Chondrocyte (in vitro differentiated cells): ENCODE results near the gene BICC1. TPM values are rescaled to one million over a fixed set of nuclear protein-coding genes. Genes with fewer than 3 reads are reported as not detected.

Source experiments
- DNase-seq: peaks from one replicate; pipeline ENCODE4 v3.0.0; 2021; ENCODE audit warnings: mixed read lengths, low spot score
- H3K27ac Mint-ChIP-seq: one replicate; pipeline ENCODE4 v1.8.0; 2021; ENCODE audit warnings: mild to moderate bottlenecking, moderate library complexity, mixed read lengths; ENCODE audit not compliant: unreplicated experiment
- H3K27me3 Mint-ChIP-seq: 2 replicates; pipeline ENCODE4 v1.8.0; 2021; ENCODE audit warnings: low read depth, mixed read lengths
- H3K36me3 Mint-ChIP-seq: 2 replicates; pipeline ENCODE4 v1.8.0; 2021; ENCODE audit warnings: low read depth, mixed read lengths
- H3K4me1 Mint-ChIP-seq: 2 replicates; pipeline ENCODE4 v1.8.0; 2021; ENCODE audit warnings: low read depth, mild to moderate bottlenecking, mixed read lengths
- H3K4me3 Mint-ChIP-seq: one replicate; pipeline ENCODE4 v1.8.0; 2021; ENCODE audit warnings: mild to moderate bottlenecking, moderate library complexity, mixed read lengths; ENCODE audit not compliant: unreplicated experiment
- H3K9me3 Mint-ChIP-seq: 2 replicates; pipeline ENCODE4 v1.8.0; 2021; ENCODE audit warnings: low read depth, mixed read lengths
- CTCF ChIP-seq: fragments of 200-600 bp; sonication (generic); IDR thresholded peaks from 2 replicates; pipeline ENCODE4 v1.5.0; 2021; ENCODE audit warnings: antibody characterized with exemption, mild to moderate bottlenecking, moderate library complexity
- total RNA-seq: library from RNA; stranded (reverse); gene quantifications from 3 replicates; pipeline ENCODE4 v1.2.1, GENCODE V29; 2021

The BICC1 gene
- total RNA-seq, 1 donor from 2014 or later, result 32.4 TPM

- Mint-ChIP-seq H3K4me3 (no peak overlapping the region), H3K9me3 (no peaks in the 10 kb centered on the region), H3K27me3 (no peaks in the 10 kb centered on the region), H3K36me3 (peaks cover 4% of the 10 kb centered on the region), H3K4me1 (peaks cover 63% of the 10 kb centered on the region), H3K27ac (peak overlapping the region; percentile 82)
- DNase-seq, result no peak
- TF ChIP-seq CTCF, result no peak
Measured at GRCh38 chr10:58638388-58638787, 125.7 kb downstream of the BICC1 start.

DNA sequence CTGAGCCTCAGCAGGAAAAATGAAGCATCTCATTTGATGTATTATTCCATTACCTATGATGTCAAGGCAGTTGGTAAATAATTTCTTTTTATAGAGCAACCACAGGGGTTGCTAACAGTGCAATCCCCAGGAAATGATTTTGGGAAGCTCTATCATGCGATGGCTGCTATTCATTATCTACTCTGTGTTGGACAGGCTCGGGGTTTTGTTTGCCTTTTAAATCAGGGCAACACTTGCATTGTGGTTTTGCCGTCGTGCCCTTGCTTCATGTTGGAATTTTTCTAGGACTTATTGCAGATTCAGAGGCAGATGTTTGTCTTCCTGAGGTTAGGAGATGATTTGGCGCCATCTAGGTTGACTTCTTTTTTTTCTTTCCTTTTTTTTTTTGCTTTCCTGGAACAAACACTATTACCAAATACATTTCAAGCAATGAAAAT, 128.4 kb downstream of the BICC1 start:
- no peak overlapping the region for H3K4me3 Mint-ChIP-seq
- H3K27ac Mint-ChIP-seq, result peak overlapping the region; percentile 55
- DNase-seq, result no peak
- peaks cover 71% of the 10 kb centered on the region for H3K4me1 Mint-ChIP-seq
- no peaks in the 10 kb centered on the region for H3K9me3 Mint-ChIP-seq
- H3K36me3 Mint-ChIP-seq, result no peaks in the 10 kb centered on the region
- no peaks in the 10 kb centered on the region for H3K27me3 Mint-ChIP-seq
- TF ChIP-seq CTCF, result peak; percentile 77

DNA sequence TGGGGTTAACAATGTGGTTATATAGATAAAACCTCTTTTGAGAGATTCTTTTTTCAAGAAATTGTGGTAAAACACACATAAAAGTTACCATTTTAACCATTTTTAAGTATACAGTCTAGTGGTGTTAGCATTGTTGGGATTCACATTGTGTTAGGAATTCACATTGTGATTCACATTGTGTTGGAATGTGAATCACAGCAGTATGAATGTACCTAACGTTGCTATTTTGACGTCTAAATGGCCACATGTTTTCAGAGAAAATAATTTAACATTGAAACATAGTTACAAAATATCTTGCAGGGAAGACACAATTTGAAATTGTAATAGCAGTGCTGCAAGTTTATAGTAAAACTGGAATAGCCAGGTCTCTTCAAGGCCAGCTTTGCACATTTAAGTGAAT, 129.0 kb downstream of the BICC1 start:
- TF ChIP-seq CTCF, result no peak
- Mint-ChIP-seq H3K27me3 (no peaks in the 10 kb centered on the region), H3K4me3 (no peak overlapping the region), H3K27ac (peak overlapping the region; percentile 55), H3K9me3 (no peaks in the 10 kb centered on the region), H3K36me3 (no peaks in the 10 kb centered on the region), H3K4me1 (peaks cover 73% of the 10 kb centered on the region)
- no peak for DNase-seq

GRCh38 chr10:58642283-58642682, 129.6 kb downstream of the BICC1 start:
- Mint-ChIP-seq H3K9me3 (no peaks in the 10 kb centered on the region), H3K27me3 (no peaks in the 10 kb centered on the region), H3K4me3 (no peak overlapping the region), H3K36me3 (no peaks in the 10 kb centered on the region), H3K27ac (peak overlapping the region; percentile 55), H3K4me1 (peaks cover 73% of the 10 kb centered on the region)
- TF ChIP-seq CTCF, result no peak
- no peak for DNase-seq

DNA sequence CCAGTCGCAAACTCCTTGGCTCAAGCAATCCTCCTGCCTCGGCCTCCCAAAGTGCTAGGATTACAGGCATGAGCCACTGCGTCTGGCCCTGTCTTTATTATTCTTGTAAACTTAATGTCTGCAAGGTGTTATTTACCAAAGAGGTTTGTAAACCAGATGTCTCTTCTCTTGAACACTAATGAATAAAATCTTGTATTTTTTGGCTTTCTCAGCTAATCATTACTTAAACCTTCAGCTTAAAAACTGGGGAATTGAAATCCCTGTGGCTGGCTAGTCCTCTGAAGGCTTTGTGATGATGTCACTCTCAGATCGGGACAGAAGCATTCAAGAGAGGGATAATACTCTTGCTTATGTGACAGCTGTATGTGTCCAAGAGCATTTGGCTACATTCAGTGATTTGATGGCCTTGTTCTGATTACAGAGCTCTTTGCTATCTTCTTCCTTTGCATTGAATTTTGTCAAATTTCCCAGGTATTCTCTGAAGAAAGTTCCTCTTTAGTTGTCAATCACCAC, 130.3 kb downstream of the BICC1 start:
- Mint-ChIP-seq H3K9me3 (no peaks in the 10 kb centered on the region), H3K4me1 (peaks cover 73% of the 10 kb centered on the region), H3K27me3 (no peaks in the 10 kb centered on the region), H3K27ac (peak overlapping the region; percentile 12), H3K4me3 (no peak overlapping the region), H3K36me3 (no peaks in the 10 kb centered on the region)
- no peak for DNase-seq
- TF ChIP-seq CTCF, result no peak
